ENCODE results near the gene HDAC8. TPM values are rescaled to one million over a fixed set of nuclear protein-coding genes. Genes with fewer than 3 reads are reported as not detected.
"Not testable (repeated sequence)": the region's sequence is repeated elsewhere in the genome, so short reads cannot be mapped to it uniquely, and the experiment has no call there.

The HDAC8 gene
- total and polyA plus RNA-seq, 8 donors: 28.7 to 49.5 (median 39.6) TPM

- no peak for TF ChIP-seq CTCF (IDR thresholded peaks at IDR 0.05)
- no peaks in the 10 kb centered on the region for H3K36me3 ChIP-seq
- peaks cover 0 to 3% of the 10 kb centered on the region in 2 donors for H3K4me1 ChIP-seq
- no peaks in the 10 kb centered on the region for H3K9me3 ChIP-seq
- intact Hi-C loops (cut with DNase I): no loop called here
- H3K27me3 ChIP-seq: no peaks in the 10 kb centered on the region
- no peak overlapping the region for H3K4me3 ChIP-seq
- DNase-seq: no peak
- no peak overlapping the region for H3K27ac ChIP-seq
- ATAC-seq: no peak
Measured at GRCh38 chrX:72576141-72576894, 3.7 kb upstream of the HDAC8 start.

GRCh38 chrX:72573158-72573511, 492 bp upstream of the HDAC8 start:
- TF ChIP-seq CTCF (IDR thresholded peaks at IDR 0.05): no peak
- peaks cover 0 to 3% of the 10 kb centered on the region in 2 donors for H3K4me1 ChIP-seq
- peak overlapping the region in 1 of 2 donors; percentile 53 for H3K4me3 ChIP-seq
- DNase-seq (no peak), ATAC-seq (peak; percentile 6)
- H3K9me3 ChIP-seq: no peaks in the 10 kb centered on the region
- H3K27me3 ChIP-seq: no peaks in the 10 kb centered on the region
- intact Hi-C loops (cut with DNase I): no loop called here
- H3K27ac ChIP-seq: no peak overlapping the region
- H3K36me3 ChIP-seq: peaks cover 0 to 4% of the 10 kb centered on the region in 2 donors

- DNase-seq: no peak
- no peak for TF ChIP-seq CTCF (IDR thresholded peaks at IDR 0.05)
- Histone ChIP-seq H3K27me3 (no peaks in the 10 kb centered on the region), H3K4me1 (no peaks in the 10 kb centered on the region), H3K4me3 (no peak overlapping the region), H3K36me3 (peaks cover 0 to 23% of the 10 kb centered on the region in 2 donors), H3K9me3 (no peaks in the 10 kb centered on the region), H3K27ac (no peak overlapping the region)
- ATAC-seq: no peak
- intact Hi-C loops (cut with DNase I): no loop called here
Measured at GRCh38 chrX:72569786-72570185, 2.9 kb downstream of the HDAC8 start.

- H3K4me1 ChIP-seq: no peaks in the 10 kb centered on the region
- no peak overlapping the region for H3K4me3 ChIP-seq
- no peak for TF ChIP-seq CTCF (IDR thresholded peaks at IDR 0.05)
- H3K27me3 ChIP-seq: no peaks in the 10 kb centered on the region
- peaks cover 0 to 32% of the 10 kb centered on the region in 2 donors for H3K36me3 ChIP-seq
- intact Hi-C loops (cut with DNase I): no loop called here
- DNase-seq (no peak), ATAC-seq (no peak)
- no peak overlapping the region for H3K27ac ChIP-seq
- H3K9me3 ChIP-seq: no peaks in the 10 kb centered on the region
Measured at GRCh38 chrX:72568406-72569092, 4.1 kb downstream of the HDAC8 start.

- Histone ChIP-seq H3K36me3 (peaks cover 0 to 32% of the 10 kb centered on the region in 2 donors), H3K4me3 (no peak overlapping the region), H3K27ac (no peak overlapping the region), H3K27me3 (no peaks in the 10 kb centered on the region), H3K4me1 (no peaks in the 10 kb centered on the region), H3K9me3 (no peaks in the 10 kb centered on the region)
- DNase-seq (no peak), ATAC-seq (no peak)
- no peak for TF ChIP-seq CTCF (IDR thresholded peaks at IDR 0.05)
- intact Hi-C loops (cut with DNase I): no loop called here
Measured at GRCh38 chrX:72566448-72566847, 6.2 kb downstream of the HDAC8 start.

GRCh38 chrX:72559655-72560054, 13.0 kb downstream of the HDAC8 start:
- intact Hi-C loops (cut with DNase I); H3K27me3 ChIP-seq; H3K4me1 ChIP-seq; H3K4me3 ChIP-seq; H3K9me3 ChIP-seq; DNase-seq; ATAC-seq; H3K36me3 ChIP-seq; H3K27ac ChIP-seq: not testable (repeated sequence)

Measured in left lung (tissue), 10 donors.